DMS153 treated with DMSO at 0.1 percent for 48 hours (cell line): Measurements from ENCODE around the gene CLCN5.
"Not testable (repeated sequence)": the region's sequence is repeated elsewhere in the genome, so short reads cannot be mapped to it uniquely, and the experiment has no call there.

Experiments used
- DNase-seq: peaks from one replicate; lab custom pipeline; 2025; ENCODE audit not compliant: unreplicated experiment; lab: John Stamatoyannopoulos, UW

Gene CLCN5

DNA sequence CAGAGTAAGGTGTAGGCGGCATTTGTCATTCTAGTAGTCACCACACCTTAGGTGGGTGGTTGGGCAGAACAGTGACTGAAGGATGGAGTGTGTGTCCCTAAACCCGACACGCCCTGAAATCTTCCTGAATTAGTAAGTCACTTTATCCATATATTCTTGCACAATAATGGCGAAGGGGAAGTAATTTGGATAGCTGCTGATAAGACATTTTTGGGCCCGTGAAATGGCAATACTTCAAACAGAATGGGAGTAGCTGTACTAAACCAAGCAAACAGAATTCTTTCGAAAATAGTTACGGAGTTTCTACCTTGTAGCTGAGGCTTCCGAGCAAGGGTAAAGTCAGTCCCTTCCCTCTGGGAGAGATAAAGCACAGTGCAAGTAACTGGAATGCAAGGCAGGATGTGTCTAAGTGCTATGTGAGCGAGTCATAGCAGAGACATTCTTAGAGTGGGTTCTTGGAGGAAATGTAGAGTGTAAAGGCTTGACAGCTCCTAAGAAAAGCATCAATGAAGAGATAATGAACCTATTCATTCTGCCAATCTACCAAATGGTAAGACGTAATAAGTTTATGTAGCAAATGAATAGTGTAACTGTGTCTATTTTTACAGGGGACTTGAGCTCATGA is 72.8 kb downstream of the CLCN5 start:
- no peak for DNase-seq

- no peak for DNase-seq
Observed at GRCh38 chrX:49995795-49996455, 73.5 kb downstream of the CLCN5 start.

DNA sequence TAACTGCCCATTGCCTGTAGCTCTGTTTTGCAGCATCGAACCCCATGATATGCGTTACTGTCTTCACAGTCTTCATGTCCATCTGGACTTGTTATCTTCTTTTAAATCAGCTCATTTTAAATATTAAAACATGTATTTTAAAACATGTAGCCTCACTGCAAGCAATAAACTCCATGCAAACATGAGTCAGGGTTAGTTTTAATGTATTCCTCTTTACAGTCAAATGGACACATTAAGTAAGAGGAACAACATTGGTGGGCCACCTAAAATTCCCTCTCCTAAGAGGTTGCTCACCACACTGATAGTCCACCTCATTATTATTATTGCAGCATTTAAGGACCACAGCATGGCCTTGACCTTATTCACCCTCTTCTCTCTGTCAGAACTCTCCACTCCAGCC is 74.1 kb downstream of the CLCN5 start:
- no peak for DNase-seq

GRCh38 chrX:49999087-49999486 is 76.7 kb downstream of the CLCN5 start:
- no peak for DNase-seq

- DNase-seq: no peak
Observed at GRCh38 chrX:50000937-50001542, 78.6 kb downstream of the CLCN5 start.

GRCh38 chrX:50002067-50002714 is 79.8 kb downstream of the CLCN5 start:
- DNase-seq: no peak

GRCh38 chrX:50003467-50003866 is 81.1 kb downstream of the CLCN5 start:
- no peak for DNase-seq

DNA sequence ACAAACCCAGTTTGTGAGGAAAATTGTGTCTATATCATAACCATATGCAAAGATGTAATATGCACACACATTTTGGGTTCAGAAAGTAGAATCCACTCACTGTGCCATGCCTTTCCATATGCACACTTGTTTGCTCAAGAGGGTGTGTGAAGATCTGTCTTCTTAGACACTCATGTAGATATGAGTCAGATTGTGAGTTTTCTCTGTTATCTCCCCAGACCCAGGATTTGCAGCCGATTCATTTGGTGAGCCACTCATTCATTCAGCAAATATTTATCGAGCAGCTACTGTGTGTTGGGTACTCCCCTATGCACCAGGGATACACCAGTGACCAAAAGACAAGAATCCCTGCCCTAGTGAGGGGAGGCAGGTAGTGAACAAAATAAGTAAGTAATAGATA is 81.5 kb downstream of the CLCN5 start:
- DNase-seq: no peak

DNA sequence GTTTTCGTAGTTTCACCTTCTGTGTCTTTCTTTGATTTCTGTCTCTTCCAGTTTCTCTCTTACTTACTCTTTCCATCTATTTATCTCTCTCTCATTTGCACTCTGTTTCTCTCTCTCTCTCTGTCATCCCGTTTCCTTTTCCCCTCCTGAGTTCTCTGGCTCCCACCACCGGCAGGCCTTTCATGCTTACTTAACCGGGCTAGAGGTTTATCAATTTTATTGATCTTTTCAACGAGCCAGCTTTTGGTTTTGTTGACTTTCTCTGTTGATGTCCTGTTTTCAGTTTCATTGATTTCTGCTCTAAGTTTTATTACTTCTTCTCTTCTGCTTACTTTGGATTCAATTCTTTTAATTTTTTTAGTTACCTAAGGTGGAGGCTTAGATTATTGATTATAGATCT is 103.2 kb downstream of the CLCN5 start:
- DNase-seq: not testable (repeated sequence)

DNA sequence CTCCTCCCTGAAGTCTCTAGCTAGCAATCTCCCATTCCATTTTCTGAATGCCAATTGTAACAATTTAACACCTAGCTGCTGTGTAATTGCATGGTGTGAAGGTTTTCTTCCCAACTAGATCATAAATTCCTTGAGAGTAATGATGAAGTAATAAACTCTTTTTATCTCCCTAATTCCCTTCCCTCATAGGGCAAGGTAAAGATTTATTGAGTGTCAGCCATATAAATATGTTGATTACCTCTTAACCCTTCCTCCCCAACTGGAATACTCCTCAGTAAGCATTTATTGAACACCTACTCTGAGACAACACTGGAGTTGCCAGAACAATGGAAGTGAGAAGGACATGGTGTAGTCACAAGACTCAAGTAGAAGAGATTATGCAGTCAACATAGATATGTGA is 112.7 kb downstream of the CLCN5 start:
- DNase-seq: no peak

- DNase-seq: no peak
Observed at GRCh38 chrX:50036426-50036825, 114.0 kb downstream of the CLCN5 start.

GRCh38 chrX:50045823-50046222 is 123.4 kb downstream of the CLCN5 start:
- DNase-seq: no peak

- DNase-seq: no peak
Observed at GRCh38 chrX:50049228-50049627, 126.8 kb downstream of the CLCN5 start.

DNA sequence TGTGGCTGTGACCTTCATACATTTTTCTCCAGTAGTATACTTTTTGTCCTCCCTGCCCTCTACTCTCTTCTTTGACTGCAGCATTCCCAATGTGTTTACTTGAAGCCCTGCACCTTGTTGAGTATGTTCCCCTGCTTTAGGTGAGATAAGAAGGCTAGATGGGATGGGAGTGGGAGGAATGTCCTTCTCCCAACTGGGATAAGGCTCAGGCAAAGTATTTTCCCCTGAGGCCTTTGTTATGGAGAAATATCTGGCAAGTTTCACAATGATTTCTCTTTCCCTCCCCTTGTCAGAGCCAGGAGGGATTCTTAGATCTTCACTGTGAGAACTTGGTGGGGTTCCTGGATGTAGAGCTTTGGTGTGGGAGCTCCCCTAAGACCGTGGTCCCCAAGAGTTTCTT is 131.8 kb downstream of the CLCN5 start:
- DNase-seq: no peak

DNA sequence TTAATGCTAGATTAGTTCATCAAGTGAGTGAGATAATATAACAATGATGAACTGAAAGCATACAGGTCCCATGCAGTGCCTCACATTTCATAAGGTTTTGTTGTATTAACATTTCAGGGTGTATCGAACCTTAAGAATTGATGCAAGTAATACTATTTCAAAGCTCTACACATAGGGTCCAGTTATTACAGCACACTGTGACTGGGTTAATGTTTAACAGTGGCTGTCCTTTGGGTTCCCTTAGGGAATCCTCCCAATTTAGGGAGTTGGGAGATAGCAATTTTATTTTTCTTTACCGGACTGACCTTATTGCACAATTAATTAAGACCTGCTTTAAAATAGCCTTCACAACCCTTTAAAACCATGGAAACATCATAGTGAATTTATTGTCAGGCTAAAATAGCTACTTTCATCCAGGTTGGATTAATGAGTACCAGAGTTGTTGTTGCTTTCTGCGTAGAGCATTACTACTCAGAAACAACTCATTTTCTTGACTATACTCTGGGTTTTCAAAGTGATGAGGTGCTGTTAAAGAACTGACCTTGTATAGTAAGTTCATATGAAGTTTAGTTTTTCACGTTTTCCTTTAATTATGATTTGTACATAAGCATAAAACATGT is 144.0 kb downstream of the CLCN5 start:
- no peak for DNase-seq

- DNase-seq: peak; percentile 51
Observed at GRCh38 chrX:50067435-50068284, 145.3 kb downstream of the CLCN5 start.

- no peak for DNase-seq
Observed at GRCh38 chrX:50068285-50068563, 145.8 kb downstream of the CLCN5 start.

DNA sequence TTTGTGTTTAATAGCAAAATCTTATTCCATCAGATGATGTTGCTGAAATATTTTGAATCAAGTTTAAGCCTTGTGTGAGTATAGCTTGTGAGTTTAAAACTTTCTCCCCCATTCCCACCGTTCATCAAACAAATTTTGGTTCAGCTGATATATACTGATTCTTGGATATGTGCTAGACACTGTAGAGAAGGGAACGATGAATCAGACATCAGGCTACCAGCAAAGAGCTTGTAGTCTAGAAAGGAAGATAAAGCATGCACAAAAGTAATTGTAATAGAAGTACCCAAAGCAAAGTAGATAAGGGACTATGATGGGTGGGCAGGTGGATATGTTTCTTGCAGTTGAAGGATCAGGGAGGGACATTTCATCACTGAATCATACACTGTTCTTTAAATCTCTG is 146.5 kb downstream of the CLCN5 start:
- no peak for DNase-seq

- no peak for DNase-seq
Observed at GRCh38 chrX:50071494-50071893, 149.1 kb downstream of the CLCN5 start.

GRCh38 chrX:50072110-50072509 is 149.7 kb downstream of the CLCN5 start:
- no peak for DNase-seq

DNA sequence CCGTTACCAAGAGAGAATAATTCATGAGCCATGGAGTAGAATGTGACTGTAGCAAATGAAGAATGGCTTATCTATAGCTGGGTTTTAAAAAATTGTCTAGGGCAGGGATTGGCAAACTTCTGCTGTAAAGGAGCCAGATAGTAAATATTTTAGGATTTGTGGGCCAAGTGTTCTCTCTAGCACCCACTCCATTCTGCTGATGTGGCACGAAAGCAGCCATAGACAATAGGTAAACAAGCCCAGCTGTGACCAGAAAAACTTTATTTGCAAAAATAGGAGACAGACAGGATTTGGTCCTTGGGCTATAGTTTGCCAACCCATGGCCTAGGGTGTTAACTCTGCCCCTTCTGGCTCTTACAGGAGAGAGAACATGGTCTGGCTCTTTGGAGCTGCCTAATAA is 151.2 kb downstream of the CLCN5 start:
- no peak for DNase-seq
